ENCODE data around the gene NR6A1.
"Not testable (repeated sequence)": the region's sequence is repeated elsewhere in the genome, so short reads cannot be mapped to it uniquely, and the experiment has no call there.

Gene NR6A1

DNA sequence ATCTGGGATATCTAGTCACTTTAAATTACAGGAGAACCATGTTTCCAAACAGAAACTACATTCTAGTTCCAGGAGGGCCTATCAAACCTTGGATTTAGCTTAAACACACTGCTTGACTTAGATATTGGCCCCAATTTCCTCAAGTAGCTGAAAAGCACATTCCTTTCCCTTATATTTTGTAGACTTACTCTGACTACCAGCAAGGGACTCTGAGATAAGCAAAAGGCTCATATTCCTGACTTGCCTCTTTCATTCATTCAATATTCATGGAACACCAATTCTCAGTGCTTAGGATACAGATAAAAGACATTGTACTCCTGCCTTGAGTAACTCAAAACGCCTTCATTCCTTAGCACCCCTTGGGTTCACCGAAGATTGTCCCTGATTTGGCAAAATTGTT is 11.8 kb downstream of the NR6A1 start:
- DNase-seq (ENCODE audit: low read depth), result no peak

DNA sequence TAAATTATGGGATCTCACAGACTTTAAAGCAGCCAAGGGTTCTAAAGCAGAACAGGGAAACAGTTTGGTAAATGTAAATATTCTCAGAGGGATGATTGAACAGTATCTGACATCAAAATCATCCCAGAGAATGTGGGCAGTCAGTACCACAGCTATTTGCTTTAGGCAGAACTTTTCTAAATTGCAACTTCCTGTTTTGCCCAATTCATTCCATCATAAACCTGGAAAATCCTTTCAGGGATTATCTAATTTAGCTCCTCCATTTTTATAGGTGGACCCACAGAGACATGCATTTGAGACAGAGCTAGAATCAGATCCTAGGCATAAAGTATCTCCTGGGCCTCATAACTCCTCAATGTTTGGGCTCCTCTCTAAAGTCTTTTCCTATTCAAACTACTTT is 12.4 kb downstream of the NR6A1 start:
- DNase-seq (ENCODE audit: low read depth), result no peak

DNA sequence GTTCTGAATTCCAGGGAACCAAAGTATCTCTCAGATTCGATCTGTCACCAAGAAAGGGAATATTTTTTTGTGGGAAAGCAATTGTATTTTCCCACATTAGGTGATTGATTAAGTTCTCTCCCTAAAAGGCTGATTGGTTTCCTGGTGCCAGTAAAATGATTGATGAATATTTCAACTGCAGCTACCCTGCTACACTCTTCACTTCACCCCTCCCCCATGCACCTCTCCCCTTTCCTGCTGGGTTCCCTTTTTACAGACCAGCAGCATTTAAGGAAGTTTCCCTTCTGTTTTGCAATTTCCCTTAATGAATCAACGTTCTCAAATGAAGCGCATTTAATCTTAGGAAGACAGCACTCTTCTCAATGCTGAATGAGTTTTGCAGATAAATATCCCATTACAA is 13.1 kb downstream of the NR6A1 start:
- DNase-seq (ENCODE audit: low read depth), result no peak

DNA sequence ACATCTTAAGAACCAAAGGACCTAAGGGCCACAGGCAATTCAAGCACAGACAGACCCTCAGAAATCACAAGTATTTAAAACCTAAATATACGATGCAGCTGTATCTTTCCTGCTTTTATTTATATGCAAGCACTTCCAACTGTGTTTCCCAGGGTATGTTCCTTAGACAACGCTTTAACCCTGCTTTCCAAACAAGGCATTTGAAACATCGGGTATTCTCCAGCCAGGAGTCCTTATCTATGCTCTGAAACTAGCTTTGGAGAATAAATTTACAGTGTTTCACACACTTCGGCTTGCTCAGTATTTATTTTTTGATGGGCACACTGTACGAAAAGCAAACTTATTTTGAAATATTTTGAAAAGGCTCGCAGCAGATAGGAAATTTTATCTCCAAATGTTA is 13.5 kb downstream of the NR6A1 start:
- DNase-seq (ENCODE audit: low read depth), result no peak

DNA sequence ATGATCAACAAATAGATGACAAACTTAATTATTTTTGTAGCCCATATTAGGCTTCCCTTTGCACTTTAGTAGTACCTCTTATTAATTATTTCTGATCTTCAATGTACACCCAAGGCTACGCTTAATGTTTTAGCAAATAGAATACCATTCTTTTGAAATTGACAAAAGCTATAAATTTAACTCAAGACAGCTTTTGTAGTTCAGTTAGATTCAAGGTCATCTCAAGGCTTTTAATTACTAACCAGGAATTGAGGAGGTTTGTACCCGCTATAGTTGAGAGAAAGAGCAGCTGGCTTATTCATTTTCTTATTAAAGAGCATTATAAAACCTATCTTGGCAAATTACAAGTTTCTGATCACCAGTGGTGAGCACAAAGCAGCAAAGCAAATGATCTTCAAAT is 15.1 kb downstream of the NR6A1 start:
- DNase-seq (ENCODE audit: low read depth), result no peak

DNA sequence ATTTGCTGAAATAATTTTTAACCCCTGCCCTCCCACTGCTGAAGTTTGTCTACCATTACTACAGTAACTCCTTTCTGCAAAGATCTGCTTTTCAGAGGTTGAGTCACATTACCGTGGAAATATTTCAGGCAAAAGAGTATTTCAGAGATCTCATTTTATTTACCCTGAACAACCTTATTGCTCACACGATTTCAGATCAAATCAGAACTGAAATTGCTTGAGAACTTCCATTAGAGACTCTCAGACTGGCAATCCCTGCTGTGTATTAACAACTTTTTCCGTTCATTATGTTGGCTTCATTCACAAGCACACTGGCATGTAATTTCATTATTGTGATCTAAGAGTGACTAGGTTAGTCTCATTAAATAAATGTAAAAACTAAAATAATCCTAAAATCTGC is 16.1 kb downstream of the NR6A1 start:
- no peak for DNase-seq (ENCODE audit: low read depth)

DNA sequence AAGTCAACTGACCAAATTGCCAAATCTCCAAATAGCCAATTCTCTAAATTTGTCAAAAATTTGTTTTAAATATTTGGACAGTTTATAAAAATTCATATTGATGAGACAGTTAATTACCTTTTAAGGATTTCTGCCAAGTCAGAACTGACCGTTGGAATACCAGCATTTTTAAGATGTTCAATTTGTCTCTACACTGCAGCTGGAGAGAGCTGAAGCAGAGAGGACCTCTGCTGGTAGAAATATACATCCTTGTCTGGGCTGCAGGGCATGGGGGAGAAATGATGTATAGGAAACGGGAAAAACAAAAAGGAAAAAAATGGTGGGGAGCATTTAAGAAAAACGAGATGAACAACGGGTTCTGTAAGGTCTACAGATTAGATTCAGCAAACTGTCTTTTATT is 16.8 kb downstream of the NR6A1 start:
- no peak for DNase-seq (ENCODE audit: low read depth)

DNA sequence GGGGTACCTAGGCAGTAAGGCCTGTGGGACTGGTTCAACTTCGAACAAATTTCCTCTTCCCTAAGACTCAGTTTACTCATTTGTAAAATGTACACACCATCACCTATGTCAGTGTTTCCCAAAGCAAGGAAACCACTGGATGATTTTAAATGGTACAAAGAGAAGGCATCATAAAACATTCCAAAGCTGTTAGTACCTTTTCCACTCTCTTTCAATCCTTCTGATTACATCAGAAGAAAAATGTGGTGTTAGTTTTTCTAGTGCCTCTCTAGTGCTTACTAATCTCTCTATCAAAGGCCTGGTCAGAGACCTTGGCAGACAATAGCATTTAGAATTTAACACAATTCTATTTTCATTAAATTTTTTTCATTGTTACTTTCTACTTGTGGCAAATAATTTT is 18.1 kb downstream of the NR6A1 start:
- DNase-seq (ENCODE audit: low read depth), result no peak

DNA sequence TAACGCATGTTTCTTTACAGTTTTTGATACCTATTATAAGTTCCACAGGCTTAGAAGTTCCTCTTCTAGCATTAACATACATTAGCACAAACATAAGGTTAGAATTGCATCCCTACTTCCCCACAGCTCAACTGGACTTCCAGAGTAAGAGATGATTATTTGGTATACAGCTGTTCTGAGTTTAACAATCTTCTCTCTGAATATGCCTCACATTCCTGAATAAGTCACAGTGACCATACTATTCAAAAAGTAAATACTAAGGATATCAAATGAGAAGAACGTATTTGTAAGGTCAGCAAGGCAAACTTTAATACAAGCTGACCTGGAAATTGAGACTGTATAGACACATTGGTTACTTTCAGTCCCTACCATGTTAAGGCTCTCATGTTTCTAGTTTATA is 21.3 kb downstream of the NR6A1 start:
- DNase-seq (ENCODE audit: low read depth), result no peak

DNA sequence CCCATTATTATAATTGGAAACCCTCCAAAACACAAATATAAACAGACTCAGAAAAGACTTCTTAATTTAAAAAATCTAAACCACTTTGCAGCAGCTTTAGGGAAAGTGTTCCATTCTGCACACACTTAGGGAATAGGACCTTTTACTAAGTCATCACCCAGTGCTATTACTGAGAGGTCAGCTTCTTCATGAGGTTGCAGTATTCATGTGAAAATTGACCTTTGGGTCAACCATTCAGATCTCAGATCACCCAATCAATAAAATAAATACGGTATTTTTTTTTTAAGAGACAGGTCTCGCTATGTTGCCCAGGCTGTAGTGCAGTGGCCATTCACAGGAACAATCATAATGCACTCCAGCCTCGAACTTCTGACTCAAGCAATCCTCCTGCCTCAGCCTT is 21.8 kb downstream of the NR6A1 start:
- DNase-seq (ENCODE audit: low read depth), result no peak

DNA sequence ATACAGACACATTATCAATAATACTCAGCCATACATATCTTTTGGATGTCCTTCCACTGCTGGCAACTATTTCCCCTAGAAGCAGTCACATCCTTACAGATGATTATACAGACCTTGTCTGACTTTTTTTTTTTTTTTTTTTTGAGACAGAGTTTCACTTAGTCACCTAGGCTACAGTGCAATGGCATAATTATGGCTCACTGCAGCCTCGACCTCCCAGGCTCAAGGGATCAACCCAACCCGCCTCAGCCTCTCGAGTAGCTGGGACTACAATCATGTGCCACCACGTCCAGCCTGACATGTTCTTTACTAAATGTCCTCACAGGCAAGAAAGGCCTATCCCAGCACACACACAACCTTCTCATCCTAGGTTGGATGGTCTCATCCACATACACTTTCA is 24.0 kb downstream of the NR6A1 start:
- no peak for DNase-seq (ENCODE audit: low read depth)

DNA sequence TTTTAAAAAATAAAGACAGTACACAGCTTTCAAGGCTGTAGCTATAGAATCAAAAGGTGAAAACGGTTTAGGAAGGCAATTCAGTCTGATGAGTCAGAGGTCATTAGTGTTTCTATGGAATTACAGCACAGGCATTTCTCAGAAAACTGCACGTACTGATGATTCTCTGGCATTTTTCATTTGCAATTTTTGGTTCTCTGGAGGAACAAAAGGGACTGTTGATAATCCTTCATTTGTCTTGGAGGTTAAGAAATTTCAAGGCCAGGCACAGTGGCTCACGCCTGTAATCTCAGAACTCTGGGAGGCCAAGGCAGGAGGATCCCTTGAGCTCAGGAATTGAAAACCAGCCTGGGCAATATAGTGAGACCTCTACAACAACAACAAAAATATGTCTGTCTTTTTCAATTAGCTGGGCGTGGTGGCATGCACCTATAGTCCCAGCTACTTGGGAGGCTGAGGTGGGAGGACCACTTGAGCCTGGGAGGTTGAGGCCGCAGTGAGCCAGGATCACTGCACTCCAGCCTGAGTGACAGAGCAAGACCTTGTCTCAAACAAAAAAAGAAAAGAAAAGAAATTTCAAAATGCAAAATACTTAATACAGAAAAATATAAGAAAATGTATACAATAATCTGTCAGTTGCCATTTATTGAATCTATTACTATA is 27.3 kb downstream of the NR6A1 start:
- DNase-seq (ENCODE audit: low read depth), result no peak

DNA sequence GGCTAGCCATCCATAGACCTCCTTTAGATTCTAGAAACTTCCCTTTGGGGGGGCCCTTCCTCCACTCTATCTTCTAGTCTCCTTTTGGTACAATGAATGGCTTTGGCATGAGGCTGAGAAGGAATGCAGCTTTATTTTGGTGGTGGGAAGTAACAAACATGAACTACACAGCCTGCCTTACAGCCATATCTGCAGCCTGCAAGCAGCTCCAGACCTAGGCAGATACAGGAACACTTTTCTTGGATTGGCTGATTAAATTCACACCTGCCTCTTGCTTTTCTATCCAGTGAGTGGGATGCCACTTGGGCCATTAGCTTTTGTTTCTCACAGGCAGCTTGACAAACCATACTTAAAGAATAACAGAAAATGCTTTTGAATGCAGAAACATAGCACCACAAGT is 28.2 kb downstream of the NR6A1 start:
- DNase-seq (ENCODE audit: low read depth), result no peak

DNA sequence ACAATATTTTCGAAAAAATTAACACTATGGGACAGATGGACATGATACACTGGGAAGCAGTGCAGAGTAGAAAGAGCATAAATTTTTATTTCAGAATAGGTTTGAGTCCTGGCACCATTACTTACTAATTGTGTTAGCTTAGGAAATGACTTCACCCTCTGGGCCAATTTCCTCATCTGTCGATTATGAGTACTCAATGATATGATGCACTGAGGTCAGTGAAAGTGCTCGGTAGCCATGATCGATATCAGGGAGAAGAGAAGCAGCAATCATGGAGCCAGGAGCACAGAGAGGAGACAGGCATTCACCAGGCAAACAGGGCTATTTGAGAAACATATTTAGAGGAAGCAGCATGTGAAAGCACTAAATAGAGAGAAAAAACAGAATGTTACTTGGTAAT is 29.4 kb downstream of the NR6A1 start:
- no peak for DNase-seq (ENCODE audit: low read depth)

DNA sequence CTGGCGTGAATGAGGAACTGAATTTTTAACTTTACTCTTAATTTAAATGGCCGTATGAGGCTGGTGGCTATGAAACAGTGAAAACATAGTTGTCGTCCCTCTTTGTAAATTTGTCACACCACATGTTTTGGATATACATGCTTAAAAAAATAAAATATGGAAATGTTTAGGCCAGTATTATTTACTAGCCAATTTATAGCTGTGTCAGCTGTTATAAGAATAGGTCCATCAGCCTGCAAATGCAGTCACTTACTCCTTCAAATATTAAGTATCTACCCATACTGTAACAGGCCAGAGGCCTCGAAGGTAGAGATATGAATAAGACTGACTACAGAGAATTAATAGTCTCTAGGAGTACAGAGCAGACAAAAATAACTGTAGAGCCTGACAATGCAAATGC is 30.0 kb downstream of the NR6A1 start:
- DNase-seq (ENCODE audit: low read depth), result no peak

DNA sequence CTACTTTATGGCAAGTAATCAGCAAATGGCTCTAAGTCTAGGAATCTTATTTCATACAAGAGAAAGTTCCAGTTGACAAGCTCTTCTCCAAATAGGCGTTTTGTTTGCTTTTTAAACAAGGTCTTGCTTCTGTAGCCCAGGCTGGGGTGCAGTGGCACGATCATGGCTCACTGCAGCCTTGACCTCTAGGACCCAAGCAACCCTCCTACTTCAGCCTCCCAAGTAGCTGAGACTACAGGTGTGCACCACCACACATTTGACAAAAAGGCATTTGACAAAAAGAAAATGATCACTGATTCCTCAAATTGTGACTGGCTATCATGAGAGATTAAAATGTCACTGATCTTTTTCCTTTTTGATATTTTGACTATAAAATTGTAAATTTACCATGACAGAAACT is 31.8 kb downstream of the NR6A1 start:
- no peak for DNase-seq (ENCODE audit: low read depth)

DNA sequence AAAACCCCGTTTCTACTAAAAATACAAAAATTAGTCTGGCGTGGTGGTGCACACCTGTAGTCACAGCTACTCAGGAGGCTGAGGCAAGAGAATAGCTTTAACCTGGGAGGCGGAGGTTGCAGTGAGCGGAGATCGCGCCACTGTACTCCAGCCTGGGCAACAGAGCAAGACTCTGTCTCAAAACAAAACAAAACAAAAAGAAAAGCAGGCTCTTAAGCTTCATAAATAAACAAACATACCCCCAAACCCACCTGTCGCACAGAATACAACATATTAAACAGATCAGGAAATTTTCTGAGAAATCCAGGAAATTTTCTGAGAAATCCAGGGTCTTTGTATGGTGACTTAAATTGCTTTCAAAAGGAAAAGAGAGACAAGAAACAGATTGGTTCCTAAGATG is 33.0 kb downstream of the NR6A1 start:
- DNase-seq (ENCODE audit: low read depth), result not testable (repeated sequence)

DNA sequence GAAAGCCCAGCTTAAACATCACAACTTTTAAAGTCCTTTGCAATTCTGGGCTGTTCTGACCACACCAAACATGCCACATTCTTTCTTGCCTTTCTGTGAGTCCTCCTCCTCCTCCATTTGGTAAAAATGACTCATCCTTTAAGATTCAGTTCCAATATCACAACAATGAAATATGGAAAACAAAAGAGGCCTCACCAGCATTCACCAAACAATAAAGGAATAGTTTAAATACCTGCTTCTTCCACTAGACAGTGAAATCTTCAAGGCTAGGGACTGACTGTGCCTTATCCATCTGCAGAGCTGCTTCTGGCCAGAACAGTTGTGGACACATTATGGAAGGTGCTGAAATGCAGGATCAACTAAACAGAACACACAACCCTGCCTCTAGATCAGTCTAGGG is 36.0 kb downstream of the NR6A1 start:
- DNase-seq (ENCODE audit: low read depth), result no peak

DNA sequence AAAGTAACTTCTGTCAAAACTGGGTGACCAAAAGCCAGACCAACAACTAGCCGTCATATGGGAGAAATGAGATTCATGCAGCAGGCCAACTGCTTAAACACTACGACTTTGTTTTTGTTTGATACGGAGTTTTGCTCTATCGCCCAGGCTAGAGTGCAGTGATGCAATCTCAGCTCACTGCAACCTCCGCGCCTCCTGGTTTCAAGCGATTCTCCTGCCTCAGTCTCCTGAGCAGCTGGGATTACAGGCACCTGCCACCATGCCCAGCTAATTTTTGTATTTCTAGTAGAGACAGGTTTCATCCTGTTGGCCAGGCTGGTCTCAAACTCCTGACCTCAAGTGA is 36.4 kb downstream of the NR6A1 start:
- DNase-seq (ENCODE audit: low read depth), result not testable (repeated sequence)

DNA sequence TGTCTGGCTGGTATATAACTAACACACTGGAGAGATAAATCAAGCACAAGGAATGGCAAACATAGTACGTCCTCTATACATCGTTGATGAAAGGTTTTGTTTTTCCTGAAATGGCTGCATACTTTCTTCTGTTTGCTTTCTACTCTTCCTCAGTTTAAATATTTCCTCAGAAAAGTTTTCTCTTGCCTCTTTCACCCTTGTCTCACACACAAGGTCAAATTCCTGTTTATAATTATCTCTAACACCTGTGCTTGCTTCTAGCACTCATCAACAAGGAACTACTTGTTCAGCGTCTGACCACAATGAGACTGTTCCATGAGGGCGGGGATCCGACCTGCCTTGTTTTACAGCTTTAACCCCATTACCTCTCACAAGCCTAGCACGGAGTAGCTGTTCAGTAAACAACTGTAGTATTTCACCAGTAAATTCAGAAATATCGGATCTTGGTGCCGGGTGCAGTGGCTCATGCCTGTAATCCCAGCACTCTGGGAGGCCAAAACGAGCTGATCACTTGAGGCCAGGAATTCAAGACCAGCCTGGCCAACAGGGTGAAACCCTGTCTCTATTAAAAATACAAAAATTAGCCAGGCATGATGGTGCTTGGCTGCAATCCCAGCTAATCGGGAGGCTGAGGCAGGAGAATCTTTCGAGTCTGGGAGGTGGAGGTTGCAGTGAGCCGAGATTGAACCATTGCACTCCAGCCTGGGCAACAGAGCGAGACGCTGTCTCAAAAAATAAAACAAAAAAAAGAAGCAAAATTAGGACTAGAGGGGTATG is 37.0 kb downstream of the NR6A1 start:
- no peak for DNase-seq (ENCODE audit: low read depth)

DNA sequence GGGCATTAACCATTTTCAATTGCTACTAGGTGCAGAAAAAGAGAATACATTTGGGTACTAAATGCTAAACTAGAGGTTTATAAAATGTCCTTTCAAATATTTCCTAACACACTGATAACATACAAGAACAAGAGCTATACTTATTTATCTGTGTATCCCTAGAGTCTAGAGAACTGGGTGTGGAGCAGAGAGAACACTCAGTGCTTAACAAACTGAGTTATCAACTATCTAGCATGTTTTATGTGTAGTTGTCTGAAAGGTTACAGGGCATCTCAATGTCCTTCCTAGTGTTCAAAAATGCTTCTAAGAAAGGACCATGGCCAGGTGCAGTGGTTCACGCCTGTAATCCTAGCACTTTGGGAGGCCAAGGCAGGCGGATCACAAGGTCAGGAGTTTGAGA is 40.3 kb downstream of the NR6A1 start:
- no peak for DNase-seq (ENCODE audit: low read depth)

DNA sequence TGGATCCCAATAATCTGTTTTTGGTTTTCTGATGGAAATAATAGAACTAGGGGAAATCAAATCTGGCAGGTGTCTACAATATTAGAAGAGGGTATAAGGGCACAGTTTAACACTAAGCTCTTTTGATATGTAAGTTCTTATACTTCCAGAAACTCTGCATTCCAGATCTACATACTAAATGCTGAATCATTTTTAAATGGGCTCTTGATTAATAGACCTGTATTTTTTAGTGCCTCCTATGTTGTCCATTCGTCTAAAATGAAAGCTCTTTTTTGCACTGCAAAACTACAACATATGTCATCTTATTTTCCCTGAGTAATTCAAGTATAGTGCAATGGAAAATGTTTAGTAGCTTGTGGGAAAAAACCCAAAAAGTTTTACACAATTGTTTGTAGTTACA is 44.2 kb downstream of the NR6A1 start:
- DNase-seq (ENCODE audit: low read depth), result no peak

DNA sequence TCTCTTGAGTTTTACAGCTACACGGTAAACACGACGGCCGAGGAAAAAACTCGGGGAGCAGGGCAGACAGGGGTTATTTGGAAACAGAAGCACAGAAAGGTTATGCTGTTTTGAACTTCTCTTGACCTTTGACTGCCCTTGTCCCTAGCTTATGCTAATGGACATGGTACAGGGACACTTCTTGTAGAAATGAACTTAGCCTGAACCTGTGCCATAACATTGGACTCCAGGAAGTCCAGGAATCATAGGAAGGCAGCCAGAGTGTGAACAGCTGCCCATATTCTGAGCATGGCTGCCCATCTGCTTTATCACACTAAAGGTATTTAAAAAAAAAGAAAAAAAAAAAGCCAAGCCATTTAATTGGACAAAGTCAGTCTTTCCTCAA is 46.1 kb downstream of the NR6A1 start:
- DNase-seq (ENCODE audit: low read depth), result no peak

DNA sequence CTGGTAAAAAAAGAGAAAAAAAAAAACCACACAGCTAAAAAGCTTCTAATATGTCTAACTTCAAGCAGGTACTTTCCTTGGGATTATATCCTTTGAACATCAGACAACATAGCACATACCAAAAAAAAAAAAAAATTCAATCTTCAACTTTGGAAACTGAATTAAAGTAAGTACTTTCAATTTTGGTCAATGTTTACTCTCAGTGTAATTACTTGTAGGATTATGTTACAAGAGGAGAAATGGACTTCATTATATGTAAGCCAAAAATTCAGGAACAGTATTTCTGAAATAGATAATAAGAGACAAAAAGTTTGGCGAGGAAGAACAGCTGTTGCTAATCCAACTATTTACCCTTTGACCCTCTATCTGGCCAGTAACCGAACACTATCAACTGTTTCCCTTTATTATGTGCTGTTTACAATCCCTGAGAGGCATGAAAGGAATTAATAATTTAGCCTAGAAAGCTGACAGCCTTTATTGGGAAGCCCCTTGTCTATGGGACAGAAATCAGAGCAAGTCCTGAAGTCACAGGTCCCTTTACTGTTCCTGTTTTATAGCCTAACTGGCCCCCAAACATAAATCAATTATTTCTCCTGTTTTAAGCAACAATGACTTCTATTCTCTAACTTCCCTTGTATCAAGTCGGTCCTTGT is 46.6 kb downstream of the NR6A1 start:
- no peak for DNase-seq (ENCODE audit: low read depth)

Measured in CMK (cell line).